ENCODE data around the gene TMCO4.

GRCh38 chr1:19846338-19846737 is 46.6 kb upstream of the TMCO4 start:
- TF ChIP-seq CTCF (IDR thresholded peaks at IDR 0.05), result no peak
- no peak for TF ChIP-seq FOXK1 (CRISPR knock-in tag; IDR thresholded peaks at IDR 0.05)
